HFFc6 (cell line): ENCODE data around the gene OR14J1. TPM values are rescaled to one million over a fixed set of nuclear protein-coding genes. Genes with fewer than 3 reads are reported as not detected.

Experiments used
- DNase-seq: peaks from one replicate; pipeline ENCODE4 v3.0.0-alpha.2; 2018
- H3K27ac Mint-ChIP-seq: 2 replicates; pipeline ENCODE4 v1.8.0; 2020; ENCODE audit warnings: mild to moderate bottlenecking, mixed read lengths
- H3K27me3 Mint-ChIP-seq: 2 replicates; pipeline ENCODE4 v1.8.0; 2021; ENCODE audit warnings: mild to moderate bottlenecking, moderate library complexity, mixed read lengths; ENCODE audit not compliant: insufficient read depth
- H3K36me3 Mint-ChIP-seq: 2 replicates; pipeline ENCODE4 v1.8.0; 2021; ENCODE audit warnings: low read depth, mixed read lengths
- H3K4me1 Mint-ChIP-seq: 2 replicates; pipeline ENCODE4 v1.8.0; 2020; ENCODE audit warnings: low read depth, mixed read lengths
- H3K4me3 Mint-ChIP-seq: 2 replicates; pipeline ENCODE4 v1.8.0; 2020; ENCODE audit warnings: mild to moderate bottlenecking, moderate library complexity, mixed read lengths
- H3K9me3 Mint-ChIP-seq: 2 replicates; pipeline ENCODE4 v1.8.0; 2020; ENCODE audit warnings: mild to moderate bottlenecking, mixed read lengths
- long read RNA-seq: library from polyadenylated mRNA; unstranded; transcript quantifications from one replicate; pipeline ENCODE4 v2.0.0, GENCODE V29; 2019
- total RNA-seq, 6 experiments: library from RNA; stranded (reverse); fragmentation: NEBNext Ultra II Directional; extraction: Animal tissue kit (Norgen Biotek cat#: 25700); gene quantifications; 2 replicates in 1 of 6; 3 replicates in 5 of 6; pipeline ENCODE4 v1.2.3, GENCODE V29; 2021
- TF ChIP-seq, protein P1 (sequence below): fragments of 200-600 bp; sonication (generic); IDR thresholded peaks from 2 replicates; pipeline ENCODE4 v1.5.0; 2021; ENCODE audit warnings: antibody characterized with exemption, mild to moderate bottlenecking

The OR14J1 gene, protein sequence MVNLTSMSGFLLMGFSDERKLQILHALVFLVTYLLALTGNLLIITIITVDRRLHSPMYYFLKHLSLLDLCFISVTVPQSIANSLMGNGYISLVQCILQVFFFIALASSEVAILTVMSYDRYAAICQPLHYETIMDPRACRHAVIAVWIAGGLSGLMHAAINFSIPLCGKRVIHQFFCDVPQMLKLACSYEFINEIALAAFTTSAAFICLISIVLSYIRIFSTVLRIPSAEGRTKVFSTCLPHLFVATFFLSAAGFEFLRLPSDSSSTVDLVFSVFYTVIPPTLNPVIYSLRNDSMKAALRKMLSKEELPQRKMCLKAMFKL
- total RNA-seq, result not detected
- long read RNA-seq, result 0 reads

DNA sequence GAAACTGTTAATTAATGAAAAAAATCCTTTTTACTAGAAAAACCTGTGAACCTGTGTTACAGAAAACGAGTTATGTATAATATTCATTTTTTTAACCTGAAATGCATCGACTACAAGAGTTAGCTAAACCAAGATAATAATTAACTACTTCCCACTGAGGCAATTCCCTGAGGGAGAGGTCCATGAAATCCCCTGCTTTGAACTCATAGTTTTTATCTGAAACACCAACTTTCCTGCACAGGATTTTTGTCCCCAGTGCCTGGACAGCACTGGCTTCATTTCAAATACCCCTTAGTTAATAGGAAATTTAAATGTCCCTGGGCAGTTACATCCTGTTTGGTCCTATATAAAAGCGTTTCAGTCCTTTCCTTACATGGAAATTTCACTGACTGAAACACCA, at the start of gene OR14J1:
TSS of gene OR14J1 (plus strand) at position 386 of the 400 bp plus-strand sequence. CDS start 4,989 bp downstream, outside the sequence.
- H3K9me3 Mint-ChIP-seq, result peaks cover 35% of the 10 kb centered on the region
- H3K27me3 Mint-ChIP-seq, result no peaks in the 10 kb centered on the region
- TF ChIP-seq, protein P1, sequence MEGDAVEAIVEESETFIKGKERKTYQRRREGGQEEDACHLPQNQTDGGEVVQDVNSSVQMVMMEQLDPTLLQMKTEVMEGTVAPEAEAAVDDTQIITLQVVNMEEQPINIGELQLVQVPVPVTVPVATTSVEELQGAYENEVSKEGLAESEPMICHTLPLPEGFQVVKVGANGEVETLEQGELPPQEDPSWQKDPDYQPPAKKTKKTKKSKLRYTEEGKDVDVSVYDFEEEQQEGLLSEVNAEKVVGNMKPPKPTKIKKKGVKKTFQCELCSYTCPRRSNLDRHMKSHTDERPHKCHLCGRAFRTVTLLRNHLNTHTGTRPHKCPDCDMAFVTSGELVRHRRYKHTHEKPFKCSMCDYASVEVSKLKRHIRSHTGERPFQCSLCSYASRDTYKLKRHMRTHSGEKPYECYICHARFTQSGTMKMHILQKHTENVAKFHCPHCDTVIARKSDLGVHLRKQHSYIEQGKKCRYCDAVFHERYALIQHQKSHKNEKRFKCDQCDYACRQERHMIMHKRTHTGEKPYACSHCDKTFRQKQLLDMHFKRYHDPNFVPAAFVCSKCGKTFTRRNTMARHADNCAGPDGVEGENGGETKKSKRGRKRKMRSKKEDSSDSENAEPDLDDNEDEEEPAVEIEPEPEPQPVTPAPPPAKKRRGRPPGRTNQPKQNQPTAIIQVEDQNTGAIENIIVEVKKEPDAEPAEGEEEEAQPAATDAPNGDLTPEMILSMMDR, result no peak
- no peak within 1 kb of the TSS for H3K4me3 Mint-ChIP-seq
- no peak for DNase-seq
- no peak within 1 kb of the TSS for H3K27ac Mint-ChIP-seq
- no peaks in the 10 kb centered on the region for H3K4me1 Mint-ChIP-seq
- H3K36me3 Mint-ChIP-seq, result no peaks in the 10 kb centered on the region

DNA sequence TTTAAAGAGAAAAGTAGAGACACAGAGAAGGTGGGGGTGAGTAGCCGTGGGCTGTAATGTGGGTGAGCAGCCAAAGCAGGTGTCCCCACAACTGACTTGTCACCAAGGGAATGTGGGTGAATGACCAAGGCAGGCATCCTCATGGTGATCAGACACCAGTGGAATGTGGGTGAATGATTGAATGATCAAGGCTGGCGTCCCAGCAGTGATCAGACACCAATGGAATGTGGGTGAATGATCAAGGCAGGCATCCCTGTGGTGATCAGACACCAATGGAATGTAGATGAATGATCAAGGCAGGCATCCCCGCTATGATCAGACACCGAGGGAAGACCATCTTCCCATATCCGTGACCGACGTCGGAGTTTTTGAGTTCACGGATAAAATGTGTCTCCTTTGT, 49.8 kb upstream of the OR14J1 start:
- Mint-ChIP-seq H3K4me1 (no peaks in the 10 kb centered on the region), H3K9me3 (peaks cover 87% of the 10 kb centered on the region), H3K36me3 (peaks cover 15% of the 10 kb centered on the region), H3K27me3 (no peaks in the 10 kb centered on the region; the same call in 1 of the 2 replicates), H3K27ac (no peak overlapping the region), H3K4me3 (no peak overlapping the region)
- DNase-seq, result no peak
- TF ChIP-seq, protein P1, result no peak

DNA sequence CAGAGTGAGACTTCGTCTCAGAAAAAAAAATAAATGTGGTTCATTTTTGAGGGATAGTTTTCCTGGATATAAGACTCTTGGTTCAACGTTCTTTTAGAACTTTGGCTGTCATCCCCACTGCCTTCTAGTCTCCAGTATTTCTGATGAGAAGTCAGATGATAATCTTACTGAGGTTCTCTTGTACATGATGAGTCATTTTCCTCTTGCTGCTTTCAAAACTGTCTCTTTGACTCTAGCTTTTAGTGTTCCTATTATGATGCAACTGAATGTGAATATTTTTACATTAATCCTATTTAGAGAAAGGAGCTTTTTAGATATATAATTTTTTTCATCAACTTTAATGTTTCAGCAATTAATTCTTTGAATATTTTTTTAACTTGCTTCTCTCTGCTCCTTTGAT, 46.0 kb upstream of the OR14J1 start:
- H3K27me3 Mint-ChIP-seq, result no peaks in the 10 kb centered on the region
- H3K27ac Mint-ChIP-seq, result no peak overlapping the region
- TF ChIP-seq, protein P1, result no peak
- H3K9me3 Mint-ChIP-seq, result peaks cover 56% of the 10 kb centered on the region
- no peak overlapping the region for H3K4me3 Mint-ChIP-seq
- no peak for DNase-seq
- peaks cover 15% of the 10 kb centered on the region for H3K36me3 Mint-ChIP-seq
- no peaks in the 10 kb centered on the region for H3K4me1 Mint-ChIP-seq

DNA sequence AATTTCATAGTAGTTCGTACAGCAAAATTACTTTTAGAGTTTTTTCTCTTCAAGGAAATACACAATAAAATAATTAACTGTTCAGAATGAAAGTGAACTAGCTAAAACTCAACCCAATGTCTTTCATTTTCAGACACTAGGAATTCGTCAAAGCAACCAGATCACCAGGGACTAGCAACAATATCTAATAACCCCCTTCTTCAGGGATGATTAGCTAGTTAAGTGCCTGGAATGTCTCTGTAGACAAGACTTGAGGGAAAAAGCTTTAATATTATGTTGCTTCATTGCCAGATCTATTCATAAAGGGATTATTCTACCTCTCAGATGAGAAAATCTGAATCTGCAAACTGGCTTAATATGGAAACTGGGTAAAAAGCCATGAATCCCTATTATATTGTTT, 41.8 kb upstream of the OR14J1 start:
- Mint-ChIP-seq H3K27me3 (no peaks in the 10 kb centered on the region), H3K36me3 (no peaks in the 10 kb centered on the region), H3K4me1 (no peaks in the 10 kb centered on the region), H3K27ac (no peak overlapping the region), H3K9me3 (peaks cover 33% of the 10 kb centered on the region), H3K4me3 (no peak overlapping the region)
- TF ChIP-seq, protein P1, result no peak
- no peak for DNase-seq

DNA sequence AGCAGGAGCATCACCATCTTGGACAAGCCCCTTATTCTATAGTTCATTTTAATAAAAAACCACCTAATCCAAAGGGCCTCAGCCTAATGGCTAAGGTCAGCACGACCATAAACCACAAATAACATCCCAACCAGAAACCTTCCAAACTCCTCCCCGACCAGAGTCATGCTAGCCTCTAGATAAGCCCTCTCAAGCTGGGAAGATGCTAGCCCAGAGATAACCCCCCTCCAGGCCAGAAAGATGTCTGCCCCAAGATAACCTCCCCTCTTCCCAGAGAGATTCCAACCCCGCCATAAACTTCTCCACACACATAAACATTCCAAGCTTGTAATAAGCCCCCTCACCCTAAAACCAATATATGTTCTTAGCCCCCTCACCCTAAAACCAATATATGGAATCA, 38.5 kb upstream of the OR14J1 start:
- Mint-ChIP-seq H3K27ac (no peak overlapping the region), H3K4me3 (no peak overlapping the region), H3K36me3 (no peaks in the 10 kb centered on the region), H3K27me3 (no peaks in the 10 kb centered on the region), H3K9me3 (peaks cover 36% of the 10 kb centered on the region), H3K4me1 (no peaks in the 10 kb centered on the region)
- DNase-seq, result no peak
- TF ChIP-seq, protein P1, result no peak
